ENCODE measurements around the gene BAAT. TPM values are rescaled to one million over a fixed set of nuclear protein-coding genes. Genes with fewer than 3 reads are reported as not detected.

Gene BAAT
- total RNA-seq, 4 donors from 2014 or later, result not detected

- intact Hi-C loops (cut with DNase I), result no loop called here
- no peak for DNase-seq
- no peak overlapping the region for H3K27ac ChIP-seq
- 65 to 80% methylated on average over 5 of the region's 5 CpGs for WGBS, 2 donors
- no peaks in the 10 kb centered on the region for H3K36me3 ChIP-seq
- H3K27me3 ChIP-seq, result no peaks in the 10 kb centered on the region
- no peaks in the 10 kb centered on the region for H3K4me1 ChIP-seq
- no peak for TF ChIP-seq CTCF (IDR thresholded peaks at IDR 0.05)
- TF ChIP-seq POLR2A (IDR thresholded peaks at IDR 0.05), result no peak
- no peak overlapping the region for H3K4me3 ChIP-seq (replicated peaks in 1 of 3)
- H3K9me3 ChIP-seq, result no peaks in the 10 kb centered on the region
These were observed 18.6 kb downstream of the BAAT start for GRCh38 chr9:101366038-101366756.

- Histone ChIP-seq H3K4me3 (replicated peaks in 1 of 3) (no peak overlapping the region), H3K27ac (no peak overlapping the region), H3K4me1 (no peaks in the 10 kb centered on the region), H3K9me3 (no peaks in the 10 kb centered on the region), H3K27me3 (no peaks in the 10 kb centered on the region), H3K36me3 (no peaks in the 10 kb centered on the region)
- TF ChIP-seq POLR2A (IDR thresholded peaks at IDR 0.05) (no peak), CTCF (IDR thresholded peaks at IDR 0.05) (no peak)
- DNase-seq, result no peak
- intact Hi-C loops (cut with DNase I), result no loop called here
These were observed 19.6 kb downstream of the BAAT start for GRCh38 chr9:101365181-101365580.

GRCh38 chr9:101362450-101362849, 22.4 kb downstream of the BAAT start:
- Histone ChIP-seq H3K4me1 (no peaks in the 10 kb centered on the region), H3K4me3 (replicated peaks in 1 of 3) (no peak overlapping the region), H3K27ac (no peak overlapping the region), H3K9me3 (no peaks in the 10 kb centered on the region), H3K27me3 (no peaks in the 10 kb centered on the region), H3K36me3 (no peaks in the 10 kb centered on the region)
- TF ChIP-seq CTCF (IDR thresholded peaks at IDR 0.05), result no peak
- no peak for TF ChIP-seq POLR2A (IDR thresholded peaks at IDR 0.05)
- intact Hi-C loops (cut with DNase I), result no loop called here
- DNase-seq, result no peak
- 89 to 91% methylated on average over 5 of the region's 5 CpGs for WGBS, 2 donors

- Histone ChIP-seq H3K27me3 (no peaks in the 10 kb centered on the region), H3K9me3 (no peaks in the 10 kb centered on the region), H3K4me1 (no peaks in the 10 kb centered on the region), H3K36me3 (no peaks in the 10 kb centered on the region), H3K4me3 (replicated peaks in 1 of 3) (no peak overlapping the region), H3K27ac (no peak overlapping the region)
- intact Hi-C loops (cut with DNase I), result no loop called here
- TF ChIP-seq CTCF (IDR thresholded peaks at IDR 0.05) (no peak), POLR2A (IDR thresholded peaks at IDR 0.05) (no peak)
- DNase-seq, result no peak
These were observed 24.2 kb downstream of the BAAT start for GRCh38 chr9:101360647-101361046.

GRCh38 chr9:101359679-101360078, 25.1 kb downstream of the BAAT start:
- no peaks in the 10 kb centered on the region for H3K9me3 ChIP-seq
- no peaks in the 10 kb centered on the region for H3K4me1 ChIP-seq
- H3K27me3 ChIP-seq, result no peaks in the 10 kb centered on the region
- TF ChIP-seq POLR2A (IDR thresholded peaks at IDR 0.05) (no peak), CTCF (IDR thresholded peaks at IDR 0.05) (no peak)
- intact Hi-C loops (cut with DNase I), result no loop called here
- no peak for DNase-seq
- no peak overlapping the region for H3K27ac ChIP-seq
- 63 to 67% methylated on average over 1 of the region's 1 CpG for WGBS, 2 donors
- H3K4me3 ChIP-seq (replicated peaks in 1 of 3), result no peak overlapping the region
- no peaks in the 10 kb centered on the region for H3K36me3 ChIP-seq

Data from thyroid gland (tissue), 4 donors.